GM21390 (cell line): ENCODE measurements around the gene CIAO2B.

Source experiments
- ATAC-seq: cut with Tn5 transposase; IDR thresholded peaks from one replicate; pipeline ENCODE4 v1.9.1; 2021; ENCODE audit not compliant: unreplicated experiment

CIAO2B gene

DNA sequence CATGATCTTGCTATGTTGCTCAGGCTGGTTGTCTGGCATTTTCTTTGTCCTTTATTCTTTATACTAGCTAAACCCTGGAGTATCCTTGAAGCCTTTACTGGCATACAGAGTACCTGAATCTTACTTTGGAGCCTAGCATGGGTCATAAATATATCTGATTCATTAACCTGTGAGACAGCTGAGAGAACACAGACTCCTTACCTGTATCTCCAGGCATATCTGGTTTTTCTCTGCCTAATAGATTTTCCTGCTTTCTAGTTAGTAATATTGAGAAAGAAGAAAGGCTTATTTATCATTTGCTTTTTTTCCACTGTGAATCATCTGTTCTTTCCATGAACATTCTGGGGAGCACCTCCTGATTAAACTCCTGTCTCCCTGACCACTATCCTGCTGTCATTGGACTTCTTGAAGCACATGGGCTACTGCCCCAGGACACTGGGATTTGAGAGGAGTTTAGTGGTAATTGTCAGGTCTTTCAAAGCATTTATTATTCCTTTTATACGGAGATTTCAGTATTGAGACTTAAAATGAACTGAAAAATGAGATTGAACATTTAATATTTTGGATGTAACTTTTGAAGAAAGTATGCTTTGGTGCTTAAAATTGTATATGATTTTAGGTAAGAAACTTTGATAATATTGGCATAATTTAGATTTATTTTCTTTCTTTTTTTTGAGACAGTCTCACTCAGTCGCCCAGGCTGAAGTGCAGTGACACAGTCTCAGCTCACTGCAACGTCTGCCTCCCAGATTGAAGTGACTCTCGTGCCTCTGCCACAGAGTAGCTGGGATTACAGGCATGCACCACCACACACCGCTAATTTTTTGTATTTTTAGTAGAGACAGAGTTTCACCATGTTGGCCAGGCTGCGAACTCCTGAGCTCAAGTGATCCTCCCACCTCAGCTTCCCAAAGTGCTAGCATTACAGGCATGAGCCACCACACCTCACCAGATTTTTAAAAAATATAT lies 45.3 kb downstream of the CIAO2B start:
- no peak for ATAC-seq

DNA sequence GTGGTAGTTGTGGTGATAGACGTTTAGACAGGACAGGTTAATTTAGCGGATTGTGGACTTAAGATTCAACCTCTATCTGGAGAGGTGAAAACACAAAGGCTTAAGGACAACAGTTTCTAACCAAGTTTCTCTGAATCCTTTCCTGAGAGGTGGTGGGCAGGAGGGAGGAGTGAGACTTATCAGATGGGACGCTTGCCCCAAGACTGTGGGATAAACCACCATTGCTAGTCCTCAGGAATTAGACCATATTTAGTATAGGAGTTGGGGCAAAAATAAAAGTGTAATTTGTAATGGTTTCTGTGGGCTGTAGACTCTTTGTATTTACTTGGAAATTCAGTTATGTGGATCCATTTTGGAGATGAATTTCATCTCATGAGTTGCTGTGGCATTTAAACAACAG lies 47.3 kb downstream of the CIAO2B start:
- no peak for ATAC-seq

DNA sequence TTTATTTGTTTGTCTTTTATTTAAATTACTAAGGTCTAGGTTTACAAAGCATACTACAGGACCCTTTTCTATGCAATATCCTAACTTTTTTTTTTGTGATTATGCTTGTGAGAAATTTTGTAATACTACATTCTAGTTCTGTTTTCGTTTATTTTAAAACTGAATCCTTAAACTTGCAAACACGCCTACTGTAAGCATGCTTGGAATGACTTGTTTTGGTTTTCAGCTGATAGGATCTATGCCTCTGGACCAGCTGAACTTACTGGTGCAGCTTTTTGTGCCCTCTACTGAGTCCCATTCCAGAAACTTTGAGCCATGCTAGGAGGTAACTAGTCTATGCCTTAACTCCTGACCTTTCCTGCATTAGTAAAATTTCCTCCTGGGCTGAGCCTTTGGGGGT lies 47.9 kb downstream of the CIAO2B start:
- no peak for ATAC-seq

DNA sequence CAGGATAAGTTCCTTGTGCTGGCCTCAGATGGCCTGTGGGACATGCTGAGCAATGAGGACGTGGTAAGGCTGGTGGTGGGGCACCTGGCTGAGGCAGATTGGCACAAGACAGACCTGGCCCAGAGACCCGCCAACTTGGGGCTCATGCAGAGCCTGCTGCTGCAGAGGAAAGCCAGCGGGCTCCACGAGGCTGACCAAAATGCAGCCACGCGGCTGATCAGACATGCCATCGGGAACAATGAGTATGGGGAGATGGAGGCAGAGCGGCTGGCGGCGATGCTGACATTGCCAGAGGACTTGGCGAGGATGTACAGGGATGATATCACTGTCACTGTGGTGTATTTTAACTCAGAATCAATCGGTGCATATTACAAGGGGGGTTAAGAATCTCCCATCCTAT lies 48.7 kb downstream of the CIAO2B start:
- ATAC-seq: no peak

DNA sequence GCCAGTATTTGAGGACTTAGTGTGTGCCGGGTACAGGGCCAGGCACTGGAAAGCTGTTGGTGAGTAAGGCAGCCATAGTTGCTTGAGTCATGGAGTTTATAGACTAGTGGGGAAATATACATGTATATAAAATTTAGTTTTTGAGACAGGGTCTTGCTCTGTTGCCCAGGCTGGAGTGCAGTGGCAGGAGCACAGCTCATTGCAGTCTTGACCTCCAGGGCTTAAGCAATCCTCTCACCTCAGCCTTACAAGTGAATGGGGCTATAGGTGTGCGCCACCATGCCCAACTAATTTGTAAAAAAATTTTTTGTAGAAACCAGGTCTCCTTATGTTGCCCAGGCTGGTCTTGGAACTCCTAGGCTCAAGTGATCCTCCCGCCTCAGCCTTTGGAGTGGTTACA lies 51.5 kb downstream of the CIAO2B start:
- no peak for ATAC-seq
